Natural killer cell (primary cell): ENCODE results near the gene KRTAP2-4. TPM values are rescaled to one million over a fixed set of nuclear protein-coding genes. Genes with fewer than 3 reads are reported as not detected.
"Not testable (repeated sequence)": the region's sequence is repeated elsewhere in the genome, so short reads cannot be mapped to it uniquely, and the experiment has no call there.

Source experiments
- ATAC-seq, 3 donors: fragments of 150-1000 bp in 2 of 3; fragments of 200-7000 bp in 1 of 3; cut with Tn5 transposase; 1 replicate in 1 of 3; 2 replicates in 2 of 3; pipeline ENCODE4 v1.10.0; 2021; ENCODE audit warnings: mild to moderate bottlenecking in 2 of 3, moderate library complexity in 2 of 3
- DNase-seq, 2 donors: peaks; one replicate each; pipeline versions ENCODE4 v3.0.0 to v3.0.0-alpha.2; 2013 to 2021; ENCODE audit warnings: mixed read lengths in 1 of 2
- H3K27ac ChIP-seq: one replicate; pipeline ENCODE4 v1.5.1; 2013; ENCODE audit warnings: mild to moderate bottlenecking, low read length
- H3K27me3 ChIP-seq: one replicate; pipeline ENCODE4 v1.6.1; 2013; ENCODE audit warnings: low read length; ENCODE audit not compliant: control insufficient read depth, insufficient read depth
- H3K36me3 ChIP-seq: one replicate; pipeline ENCODE4 v1.6.1; 2013; ENCODE audit warnings: low read length; ENCODE audit not compliant: control insufficient read depth, insufficient read depth
- H3K4me1 ChIP-seq: one replicate; pipeline ENCODE4 v1.6.1; 2013; ENCODE audit warnings: low read length; ENCODE audit not compliant: control insufficient read depth, insufficient read depth
- H3K4me3 ChIP-seq: one replicate; pipeline ENCODE4 v1.5.1; 2013; ENCODE audit warnings: low read length
- H3K9me3 ChIP-seq: one replicate; pipeline ENCODE4 v1.6.1; 2013; ENCODE audit warnings: low read length; ENCODE audit not compliant: control insufficient read depth, insufficient read depth
- H3K27ac Mint-ChIP-seq, 2 donors: one replicate each; pipeline ENCODE4 v1.8.0; 2022; ENCODE audit warnings: mild to moderate bottlenecking in 2 of 2, mixed read lengths in 2 of 2, moderate library complexity in 1 of 2
- H3K27me3 Mint-ChIP-seq, 2 donors: one replicate each; pipeline ENCODE4 v1.8.0; 2022; ENCODE audit warnings: low read depth in 2 of 2, mixed read lengths in 2 of 2
- H3K36me3 Mint-ChIP-seq: one replicate; pipeline ENCODE4 v1.8.0; 2022; ENCODE audit warnings: mixed read lengths
- H3K4me1 Mint-ChIP-seq, 2 donors: one replicate each; pipeline ENCODE4 v1.8.0; 2022; ENCODE audit warnings: mixed read lengths in 2 of 2
- H3K4me3 Mint-ChIP-seq: one replicate; pipeline ENCODE4 v1.8.0; 2022; ENCODE audit warnings: mild to moderate bottlenecking, moderate library complexity, mixed read lengths
- H3K9me3 Mint-ChIP-seq, 2 donors: one replicate each; pipeline ENCODE4 v1.8.0; 2022; ENCODE audit warnings: mixed read lengths in 2 of 2
- WGBS: methylation state at CpG from one replicate; pipeline ENCODE4 v1.1.7; 2013; ENCODE audit warnings: missing lambda C conversion rate; ENCODE audit not compliant: insufficient coverage; 5-methylcytosine and 5-hydroxymethylcytosine counted together
- intact Hi-C: fragments of 100-400 bp; cut with micrococcal nuclease; formaldehyde crosslinking; loops from one replicate; pipeline ENCODE4 v1.14.2; 2022
- total RNA-seq, 4 donors: library from RNA; stranded (reverse); fragments of 120-200 nt in 1 of 4; gene quantifications; one replicate each; pipeline versions ENCODE4 v1.2.3 to v1.2.4, GENCODE V29; 2013 to 2022
- TF ChIP-seq, protein P1 (sequence below): fragments of 200-600 bp; IDR thresholded peaks from one replicate; pipeline ENCODE4 v1.8.0; 2022; ENCODE audit warnings: antibody characterized with exemption

The KRTAP2-4 gene
- total RNA-seq, 3 donors from 2014 or later (not counting 1 experiment from before 2014, with no cell fraction given) = not detected

DNA sequence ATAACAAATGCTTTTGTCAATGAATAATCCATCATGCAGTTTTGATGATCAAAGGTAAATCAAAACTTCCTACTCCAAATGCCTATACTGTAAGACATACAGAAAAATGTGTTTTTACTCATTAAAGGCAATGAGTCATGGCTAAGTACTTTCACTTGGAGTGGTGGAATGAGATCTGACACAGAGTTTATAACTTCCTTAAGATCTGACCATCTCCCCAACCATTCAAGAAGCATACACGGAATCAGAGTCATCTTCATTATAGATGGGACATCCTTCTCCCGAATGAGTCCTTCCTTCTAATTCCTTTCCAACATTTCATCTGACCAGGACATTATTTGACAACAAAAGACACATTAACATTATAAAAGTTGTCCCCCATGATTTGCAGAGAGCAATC is 17.7 kb upstream of the KRTAP2-4 start:
- intact Hi-C loops, H3K27ac ChIP-seq, ATAC-seq, H3K27me3 ChIP-seq, H3K36me3 Mint-ChIP-seq, H3K9me3 Mint-ChIP-seq, H3K4me1 ChIP-seq, H3K4me1 Mint-ChIP-seq, H3K4me3 Mint-ChIP-seq, H3K36me3 ChIP-seq, H3K4me3 ChIP-seq, H3K27ac Mint-ChIP-seq, H3K9me3 ChIP-seq, DNase-seq: not testable (repeated sequence)
- H3K27me3 Mint-ChIP-seq = peaks cover 21 to 23% of the 10 kb centered on the region in 2 donors
- WGBS = 89% methylated on average over 2 of the region's 2 CpGs

DNA sequence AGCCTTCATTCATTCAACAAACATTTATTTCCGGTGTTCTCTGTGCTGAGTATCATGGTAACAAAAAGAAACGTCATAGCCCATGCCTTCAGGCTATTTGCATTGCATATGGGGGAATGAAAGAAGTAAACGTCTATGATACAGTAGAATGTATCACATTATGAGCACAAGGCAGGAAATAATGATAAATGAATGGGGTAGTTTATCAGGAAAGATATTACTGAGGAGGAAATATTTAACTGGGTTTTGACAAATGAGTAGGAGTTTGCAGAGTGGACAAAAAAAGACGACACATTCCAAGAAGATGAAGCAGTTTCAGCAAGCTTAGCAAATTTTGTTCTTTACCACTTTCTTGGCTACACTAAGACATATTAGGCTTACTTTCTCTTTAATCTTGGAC is 16.9 kb upstream of the KRTAP2-4 start:
- H3K27me3 ChIP-seq = no peaks in the 10 kb centered on the region
- DNase-seq (no peak), ATAC-seq (no peak)
- no peaks in the 10 kb centered on the region for H3K9me3 ChIP-seq
- no peaks in the 10 kb centered on the region for H3K4me1 ChIP-seq
- no peak overlapping the region for H3K27ac ChIP-seq
- Mint-ChIP-seq H3K27me3 (peaks cover 21 to 23% of the 10 kb centered on the region in 2 donors), H3K4me1 (no peaks in the 10 kb centered on the region), H3K9me3 (no peaks in the 10 kb centered on the region), H3K27ac (no peak overlapping the region), H3K36me3 (no peaks in the 10 kb centered on the region), H3K4me3 (no peak overlapping the region)
- no peaks in the 10 kb centered on the region for H3K36me3 ChIP-seq
- no peak overlapping the region for H3K4me3 ChIP-seq
- TF ChIP-seq, protein P1, sequence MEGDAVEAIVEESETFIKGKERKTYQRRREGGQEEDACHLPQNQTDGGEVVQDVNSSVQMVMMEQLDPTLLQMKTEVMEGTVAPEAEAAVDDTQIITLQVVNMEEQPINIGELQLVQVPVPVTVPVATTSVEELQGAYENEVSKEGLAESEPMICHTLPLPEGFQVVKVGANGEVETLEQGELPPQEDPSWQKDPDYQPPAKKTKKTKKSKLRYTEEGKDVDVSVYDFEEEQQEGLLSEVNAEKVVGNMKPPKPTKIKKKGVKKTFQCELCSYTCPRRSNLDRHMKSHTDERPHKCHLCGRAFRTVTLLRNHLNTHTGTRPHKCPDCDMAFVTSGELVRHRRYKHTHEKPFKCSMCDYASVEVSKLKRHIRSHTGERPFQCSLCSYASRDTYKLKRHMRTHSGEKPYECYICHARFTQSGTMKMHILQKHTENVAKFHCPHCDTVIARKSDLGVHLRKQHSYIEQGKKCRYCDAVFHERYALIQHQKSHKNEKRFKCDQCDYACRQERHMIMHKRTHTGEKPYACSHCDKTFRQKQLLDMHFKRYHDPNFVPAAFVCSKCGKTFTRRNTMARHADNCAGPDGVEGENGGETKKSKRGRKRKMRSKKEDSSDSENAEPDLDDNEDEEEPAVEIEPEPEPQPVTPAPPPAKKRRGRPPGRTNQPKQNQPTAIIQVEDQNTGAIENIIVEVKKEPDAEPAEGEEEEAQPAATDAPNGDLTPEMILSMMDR = no peak
- intact Hi-C loops = no loop called here
- 67% methylated on average over 4 of the region's 4 CpGs for WGBS

DNA sequence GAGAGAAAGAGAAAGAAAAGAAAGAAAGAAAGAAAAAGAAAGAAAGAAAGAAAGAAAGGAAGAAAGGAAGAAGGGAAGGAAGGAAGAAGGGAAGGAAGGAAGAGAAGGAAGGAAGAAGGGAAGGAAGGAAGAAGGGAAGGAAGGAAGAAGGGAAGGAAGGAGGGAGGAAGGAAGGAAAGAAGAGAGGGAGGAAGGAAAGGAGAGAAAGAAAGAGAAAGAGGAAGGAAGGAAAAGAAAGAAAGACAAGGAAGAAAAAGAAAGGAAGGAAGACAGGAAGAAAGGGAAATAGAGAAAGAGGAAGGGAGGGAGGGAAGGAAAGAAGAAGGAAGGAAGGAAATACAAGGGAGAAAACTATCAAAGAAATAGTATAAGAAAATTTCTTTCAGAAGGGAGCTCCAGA is 11.1 kb upstream of the KRTAP2-4 start:
- Mint-ChIP-seq H3K9me3 (no peaks in the 10 kb centered on the region), H3K36me3 (no peaks in the 10 kb centered on the region), H3K27ac (no peak overlapping the region), H3K27me3 (peaks cover 30 to 42% of the 10 kb centered on the region in 2 donors), H3K4me3 (no peak overlapping the region), H3K4me1 (no peaks in the 10 kb centered on the region)
- Histone ChIP-seq H3K27ac (no peak overlapping the region), H3K4me1 (no peaks in the 10 kb centered on the region), H3K4me3 (no peak overlapping the region), H3K27me3 (peaks cover 8% of the 10 kb centered on the region), H3K9me3 (no peaks in the 10 kb centered on the region), H3K36me3 (no peaks in the 10 kb centered on the region)
- intact Hi-C loops = no loop called here
- ATAC-seq = no peak
- TF ChIP-seq, protein P1 = peak; percentile 13
- DNase-seq = no peak

DNA sequence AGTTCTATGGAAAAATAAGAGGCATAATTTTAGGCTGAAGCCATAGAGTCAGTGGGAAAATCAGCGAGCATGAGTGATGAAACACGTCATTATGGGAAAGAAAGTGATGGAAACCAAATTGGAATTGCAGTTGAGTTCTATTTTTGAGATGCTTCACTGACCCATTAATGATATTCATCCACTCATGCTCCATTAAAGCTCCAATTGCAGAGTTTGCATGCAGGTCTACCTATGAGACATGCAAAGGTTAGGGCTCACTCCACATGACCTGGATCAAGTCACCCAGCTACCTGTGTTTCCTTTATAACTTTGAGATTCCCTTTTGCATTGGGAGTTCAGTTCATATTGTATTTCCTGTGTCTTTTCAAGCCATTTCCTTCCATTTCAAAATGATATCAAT is 8.0 kb upstream of the KRTAP2-4 start:
- WGBS = 91% methylated on average over 2 of the region's 2 CpGs

More for the DNA sequence above, 8.0 kb upstream of the KRTAP2-4 start:
- H3K36me3 ChIP-seq = no peaks in the 10 kb centered on the region
- no peaks in the 10 kb centered on the region for H3K36me3 Mint-ChIP-seq
- no peak for ATAC-seq
- H3K4me3 ChIP-seq = no peak overlapping the region
- intact Hi-C loops = no loop called here
- H3K27me3 Mint-ChIP-seq = peaks cover 20 to 28% of the 10 kb centered on the region in 2 donors
- no peaks in the 10 kb centered on the region for H3K4me1 ChIP-seq
- H3K4me1 Mint-ChIP-seq = no peaks in the 10 kb centered on the region
- H3K27ac Mint-ChIP-seq = no peak overlapping the region
- H3K9me3 ChIP-seq = no peaks in the 10 kb centered on the region
- DNase-seq = no peak
- no peaks in the 10 kb centered on the region for H3K9me3 Mint-ChIP-seq
- TF ChIP-seq, protein P1 = no peak
- H3K4me3 Mint-ChIP-seq = no peak overlapping the region
- H3K27me3 ChIP-seq = peaks cover 8% of the 10 kb centered on the region
- no peak overlapping the region for H3K27ac ChIP-seq
